Measurements from ENCODE around the gene EHBP1.
A peak's percentile ranks its signal among the peaks of the same experiment; 100 is the strongest.

Gene EHBP1

GRCh38 chr2:63055226-63056106 lies 350.0 kb downstream of the EHBP1 start:
- Histone ChIP-seq H3K36me3 (ENCODE audit: insufficient read depth, low read length) (peaks cover 32% of the 10 kb centered on the region), H3K4me1 (ENCODE audit: insufficient read depth, low read length, severe bottlenecking) (peaks cover 39% of the 10 kb centered on the region), H3F3A (ENCODE audit: insufficient read depth, low read length) (no peaks in the 10 kb centered on the region), H3K9me2 (ENCODE audit: low read depth, low read length) (no peaks in the 10 kb centered on the region), H3K27me3 (ENCODE audit: insufficient read depth, low read length) (no peaks in the 10 kb centered on the region), H3K4me2 (ENCODE audit: low read length) (no peak overlapping the region), H3K4me3 (ENCODE audit: low read depth, low read length, poor library complexity, severe bottlenecking) (no peak overlapping the region), H2AFZ (ENCODE audit: low read length) (no peak overlapping the region), H4K20me1 (ENCODE audit: insufficient read depth, low read length) (no peaks in the 10 kb centered on the region), H3K9ac (ENCODE audit: low read length) (no peak overlapping the region), H3K79me2 (ENCODE audit: insufficient read depth, low read length) (no peaks in the 10 kb centered on the region), H3K27ac (ENCODE audit: low read depth, low read length, poor library complexity, severe bottlenecking) (no peak overlapping the region), H3K9me3 (ENCODE audit: low read length) (no peaks in the 10 kb centered on the region)
- TF ChIP-seq, protein P1, sequence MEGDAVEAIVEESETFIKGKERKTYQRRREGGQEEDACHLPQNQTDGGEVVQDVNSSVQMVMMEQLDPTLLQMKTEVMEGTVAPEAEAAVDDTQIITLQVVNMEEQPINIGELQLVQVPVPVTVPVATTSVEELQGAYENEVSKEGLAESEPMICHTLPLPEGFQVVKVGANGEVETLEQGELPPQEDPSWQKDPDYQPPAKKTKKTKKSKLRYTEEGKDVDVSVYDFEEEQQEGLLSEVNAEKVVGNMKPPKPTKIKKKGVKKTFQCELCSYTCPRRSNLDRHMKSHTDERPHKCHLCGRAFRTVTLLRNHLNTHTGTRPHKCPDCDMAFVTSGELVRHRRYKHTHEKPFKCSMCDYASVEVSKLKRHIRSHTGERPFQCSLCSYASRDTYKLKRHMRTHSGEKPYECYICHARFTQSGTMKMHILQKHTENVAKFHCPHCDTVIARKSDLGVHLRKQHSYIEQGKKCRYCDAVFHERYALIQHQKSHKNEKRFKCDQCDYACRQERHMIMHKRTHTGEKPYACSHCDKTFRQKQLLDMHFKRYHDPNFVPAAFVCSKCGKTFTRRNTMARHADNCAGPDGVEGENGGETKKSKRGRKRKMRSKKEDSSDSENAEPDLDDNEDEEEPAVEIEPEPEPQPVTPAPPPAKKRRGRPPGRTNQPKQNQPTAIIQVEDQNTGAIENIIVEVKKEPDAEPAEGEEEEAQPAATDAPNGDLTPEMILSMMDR (IDR thresholded peaks at IDR 0.05; ENCODE audit: low read length): no peak
- TF ChIP-seq EZH2 (IDR thresholded peaks at IDR 0.05; ENCODE audit: borderline replicate concordance, low read length): no peak

- H3K27me3 ChIP-seq (ENCODE audit: insufficient read depth, low read length): no peaks in the 10 kb centered on the region
- no peaks in the 10 kb centered on the region for H3K9me3 ChIP-seq (ENCODE audit: low read length)
- H3K9ac ChIP-seq (ENCODE audit: low read length): no peak overlapping the region
- H3K79me2 ChIP-seq (ENCODE audit: insufficient read depth, low read length): no peaks in the 10 kb centered on the region
- H3K9me2 ChIP-seq (ENCODE audit: low read depth, low read length): no peaks in the 10 kb centered on the region
- no peaks in the 10 kb centered on the region for H4K20me1 ChIP-seq (ENCODE audit: insufficient read depth, low read length)
- H3K4me2 ChIP-seq (ENCODE audit: low read length): peak overlapping the region; percentile 57; the same call in 1 of the 2 replicates
- peak overlapping the region; percentile 79 for H3K27ac ChIP-seq (ENCODE audit: low read depth, low read length, poor library complexity, severe bottlenecking)
- no peak overlapping the region for H2AFZ ChIP-seq (ENCODE audit: low read length)
- no peak overlapping the region for H3K4me3 ChIP-seq (ENCODE audit: low read depth, low read length, poor library complexity, severe bottlenecking)
- peaks cover 39% of the 10 kb centered on the region for H3K4me1 ChIP-seq (ENCODE audit: insufficient read depth, low read length, severe bottlenecking)
- no peak for TF ChIP-seq EZH2 (IDR thresholded peaks at IDR 0.05; ENCODE audit: borderline replicate concordance, low read length)
- TF ChIP-seq, protein P1 (IDR thresholded peaks at IDR 0.05; ENCODE audit: low read length): no peak
- no peaks in the 10 kb centered on the region for H3F3A ChIP-seq (ENCODE audit: insufficient read depth, low read length)
- H3K36me3 ChIP-seq (ENCODE audit: insufficient read depth, low read length): peaks cover 32% of the 10 kb centered on the region
Observed at GRCh38 chr2:63056107-63057050, 350.9 kb downstream of the EHBP1 start.

DNA sequence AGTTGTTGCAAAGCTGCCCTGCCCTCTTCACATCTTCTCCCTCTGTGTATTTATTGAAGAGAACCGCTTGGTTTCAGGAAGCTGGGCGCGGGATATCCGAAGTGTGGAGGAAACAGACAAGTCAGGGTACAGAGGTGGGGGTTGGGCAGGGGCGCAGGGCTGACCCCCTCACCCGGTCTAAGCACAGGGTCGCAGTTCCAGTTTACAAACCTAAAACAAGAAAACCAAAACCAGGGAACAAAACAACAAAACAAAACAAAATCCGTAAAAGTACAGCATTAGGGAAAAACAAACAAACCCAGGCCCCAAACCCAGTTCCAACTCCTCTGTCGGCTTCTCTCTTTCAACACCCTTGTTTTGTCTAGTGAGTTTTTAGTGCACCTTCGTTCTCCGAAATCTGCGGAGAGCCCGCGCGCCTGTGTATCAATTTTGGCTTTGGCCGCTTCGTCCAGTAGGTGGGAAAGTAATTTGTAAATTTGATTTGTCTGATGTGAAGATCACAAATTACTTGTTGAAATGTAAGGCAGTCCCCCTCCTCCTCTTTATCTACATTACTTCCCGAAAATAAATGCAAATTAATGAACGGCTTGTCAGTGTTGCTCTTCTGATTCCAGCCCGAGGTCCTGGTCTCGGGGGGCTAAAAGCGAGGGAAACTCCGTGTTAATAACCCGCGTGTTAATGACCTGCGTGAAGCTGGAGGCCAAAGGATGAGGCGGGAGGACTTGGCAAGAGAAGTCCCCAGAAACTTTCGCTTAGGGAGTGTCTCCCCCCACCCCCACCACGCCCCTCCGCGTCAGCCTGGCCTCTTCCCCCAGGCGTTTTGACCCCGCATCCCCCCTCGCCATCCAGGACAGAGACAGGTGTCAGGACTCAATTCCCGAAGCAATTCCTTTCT lies 352.0 kb downstream of the EHBP1 start:
- H3K79me2 ChIP-seq (ENCODE audit: insufficient read depth, low read length): no peaks in the 10 kb centered on the region
- H3K9me2 ChIP-seq (ENCODE audit: low read depth, low read length): no peaks in the 10 kb centered on the region
- peaks cover 32% of the 10 kb centered on the region for H3K36me3 ChIP-seq (ENCODE audit: insufficient read depth, low read length)
- H3F3A ChIP-seq (ENCODE audit: insufficient read depth, low read length): no peaks in the 10 kb centered on the region
- peaks cover 31% of the 10 kb centered on the region for H3K4me1 ChIP-seq (ENCODE audit: insufficient read depth, low read length, severe bottlenecking)
- no peaks in the 10 kb centered on the region for H4K20me1 ChIP-seq (ENCODE audit: insufficient read depth, low read length)
- TF ChIP-seq EZH2 (IDR thresholded peaks at IDR 0.05; ENCODE audit: borderline replicate concordance, low read length): no peak
- TF ChIP-seq, protein P1 (IDR thresholded peaks at IDR 0.05; ENCODE audit: low read length): no peak
- no peaks in the 10 kb centered on the region for H3K9me3 ChIP-seq (ENCODE audit: low read length)
- peak overlapping the region; percentile 37; the same call in 1 of the 2 replicates for H3K9ac ChIP-seq (ENCODE audit: low read length)
- H3K27ac ChIP-seq (ENCODE audit: low read depth, low read length, poor library complexity, severe bottlenecking): peak overlapping the region; percentile 79
- H3K4me2 ChIP-seq (ENCODE audit: low read length): peak overlapping the region; percentile 57
- H2AFZ ChIP-seq (ENCODE audit: low read length): no peak overlapping the region
- H3K4me3 ChIP-seq (ENCODE audit: low read depth, low read length, poor library complexity, severe bottlenecking): peak overlapping the region; percentile 34
- no peaks in the 10 kb centered on the region for H3K27me3 ChIP-seq (ENCODE audit: insufficient read depth, low read length)
